Glutamatergic neuron (in vitro differentiated cells): ENCODE results near the gene ZNF532. TPM values are rescaled to one million over a fixed set of nuclear protein-coding genes. Genes with fewer than 3 reads are reported as not detected.

ENCODE experiments used
- DNase-seq: peaks from one replicate; pipeline ENCODE4 v3.0.0; 2022
- H3K27ac Mint-ChIP-seq: one replicate; pipeline ENCODE4 v1.8.0; 2020; ENCODE audit warnings: mild to moderate bottlenecking, mixed read lengths, inconsistent platforms; ENCODE audit not compliant: unreplicated experiment
- H3K27me3 Mint-ChIP-seq: one replicate; pipeline ENCODE4 v1.8.0; 2020; ENCODE audit warnings: mild to moderate bottlenecking, moderate library complexity, mixed read lengths, inconsistent platforms; ENCODE audit not compliant: unreplicated experiment
- H3K36me3 Mint-ChIP-seq: one replicate; pipeline ENCODE4 v1.8.0; 2020; ENCODE audit warnings: mild to moderate bottlenecking, mixed read lengths, inconsistent platforms; ENCODE audit not compliant: unreplicated experiment
- H3K4me1 Mint-ChIP-seq: one replicate; pipeline ENCODE4 v1.8.0; 2020; ENCODE audit warnings: mild to moderate bottlenecking, low read depth, mixed read lengths, inconsistent platforms; ENCODE audit not compliant: unreplicated experiment
- H3K4me3 Mint-ChIP-seq: one replicate; pipeline ENCODE4 v1.8.0; 2020; ENCODE audit warnings: mild to moderate bottlenecking, mixed read lengths, inconsistent platforms; ENCODE audit not compliant: unreplicated experiment
- H3K9me3 Mint-ChIP-seq: one replicate; pipeline ENCODE4 v1.8.0; 2020; ENCODE audit warnings: mild to moderate bottlenecking, moderate library complexity, mixed read lengths, inconsistent platforms; ENCODE audit not compliant: unreplicated experiment
- CTCF ChIP-seq: fragments of 200-600 bp; sonication (generic); IDR thresholded peaks from one replicate; pipeline ENCODE4 v1.5.0; 2021; ENCODE audit not compliant: partially characterized antibody, unreplicated experiment
- total RNA-seq: library from RNA; stranded (reverse); fragmentation: NEBNext Ultra II Directional; extraction: Animal tissue kit (Norgen Biotek cat#: 25700); gene quantifications from one replicate; pipeline ENCODE4 v1.2.1, GENCODE V29; 2021; ENCODE audit not compliant: unreplicated experiment

ZNF532 gene
- total RNA-seq, 1 donor from 2014 or later = 217 TPM

- Mint-ChIP-seq H3K27me3 (peaks cover 16% of the 10 kb centered on the region), H3K4me3 (peak overlapping the region; percentile 99), H3K36me3 (peaks cover 18% of the 10 kb centered on the region), H3K4me1 (peaks cover 60% of the 10 kb centered on the region), H3K27ac (peak overlapping the region; percentile 99), H3K9me3 (peaks cover 18% of the 10 kb centered on the region)
- no peak for TF ChIP-seq CTCF
- DNase-seq = no peak
These were observed 435 bp downstream of the ZNF532 start for GRCh38 chr18:58865033-58865590.

GRCh38 chr18:58865701-58866065 is 1.0 kb downstream of the ZNF532 start:
- peak overlapping the region; percentile 99 for H3K27ac Mint-ChIP-seq
- H3K36me3 Mint-ChIP-seq = peaks cover 23% of the 10 kb centered on the region
- no peak for TF ChIP-seq CTCF
- no peak for DNase-seq
- peaks cover 60% of the 10 kb centered on the region for H3K4me1 Mint-ChIP-seq
- H3K9me3 Mint-ChIP-seq = peaks cover 18% of the 10 kb centered on the region
- H3K27me3 Mint-ChIP-seq = peaks cover 17% of the 10 kb centered on the region
- H3K4me3 Mint-ChIP-seq = peak overlapping the region; percentile 99

GRCh38 chr18:58866066-58866772 is 1.5 kb downstream of the ZNF532 start:
- H3K4me1 Mint-ChIP-seq = peaks cover 60% of the 10 kb centered on the region
- peaks cover 20% of the 10 kb centered on the region for H3K9me3 Mint-ChIP-seq
- no peak for DNase-seq
- peaks cover 26% of the 10 kb centered on the region for H3K36me3 Mint-ChIP-seq
- no peak for TF ChIP-seq CTCF
- peaks cover 20% of the 10 kb centered on the region for H3K27me3 Mint-ChIP-seq
- H3K27ac Mint-ChIP-seq = peak overlapping the region; percentile 99
- H3K4me3 Mint-ChIP-seq = peak overlapping the region; percentile 99

GRCh38 chr18:58866773-58867150 is 2.1 kb downstream of the ZNF532 start:
- Mint-ChIP-seq H3K4me3 (peak overlapping the region; percentile 99), H3K27ac (peak overlapping the region; percentile 99), H3K27me3 (peaks cover 22% of the 10 kb centered on the region), H3K36me3 (peaks cover 26% of the 10 kb centered on the region), H3K9me3 (peaks cover 20% of the 10 kb centered on the region), H3K4me1 (peaks cover 60% of the 10 kb centered on the region)
- DNase-seq = no peak
- TF ChIP-seq CTCF = no peak

- peak overlapping the region; percentile 99 for H3K4me3 Mint-ChIP-seq
- H3K27ac Mint-ChIP-seq = no peak overlapping the region
- H3K9me3 Mint-ChIP-seq = peaks cover 20% of the 10 kb centered on the region
- no peak for TF ChIP-seq CTCF
- peaks cover 19% of the 10 kb centered on the region for H3K27me3 Mint-ChIP-seq
- H3K4me1 Mint-ChIP-seq = peaks cover 62% of the 10 kb centered on the region
- peaks cover 26% of the 10 kb centered on the region for H3K36me3 Mint-ChIP-seq
- DNase-seq = no peak
These were observed 2.7 kb downstream of the ZNF532 start for GRCh38 chr18:58867281-58867961.
